SK-N-MC (cell line): Measurements from ENCODE around the gene DAAM2.

Experiments
- EZH2 ChIP-seq: fragments of 200-600 bp; sonication (generic); IDR thresholded peaks from one replicate; pipeline ENCODE4 v1.6.1; 2017; ENCODE audit warnings: antibody characterized with exemption
- FOXP2 ChIP-seq: optimal IDR thresholded peaks from 2 replicates; pipeline ENCODE3; 2011; ENCODE audit warnings: mild to moderate bottlenecking, moderate library complexity; ENCODE audit not compliant: insufficient read depth; ENCODE audit errors: extremely low read length, control extremely low read depth
- POLR2AphosphoS5 ChIP-seq: IDR thresholded peaks from 2 replicates; pipeline ENCODE4 v1.6.1; 2012; ENCODE audit warnings: mild to moderate bottlenecking, low read depth, low read length, borderline replicate concordance

GRCh38 chr6:39753725-39754045 lies 38.5 kb upstream of the DAAM2 start:
- TF ChIP-seq POLR2AphosphoS5 = no peak
- TF ChIP-seq EZH2 = no peak
- no peak for TF ChIP-seq FOXP2
